Fibroblast of lung (primary cell): ENCODE results near the gene MYCBP.
"Not testable (repeated sequence)": the region's sequence is repeated elsewhere in the genome, so short reads cannot be mapped to it uniquely, and the experiment has no call there.

Source experiments
- CTCF ChIP-seq, 2 donors: IDR thresholded peaks in 1 of 2; conservative IDR thresholded peaks in 1 of 2; 1 replicate in 1 of 2; 2 replicates in 1 of 2; pipeline ENCODE4 v1.5.1; 2011 to 2012; ENCODE audit warnings: low read length in 2 of 2, control low read depth in 1 of 2, inconsistent platforms in 1 of 2, low read depth in 1 of 2, mild to moderate bottlenecking in 1 of 2
- EZH2 ChIP-seq: IDR thresholded peaks from 2 replicates; pipeline ENCODE4 v1.5.1; 2012; ENCODE audit warnings: low read length, control low read depth, mild to moderate bottlenecking; ENCODE audit errors: missing control alignments

GRCh38 chr1:38914908-38915307 is 41.8 kb upstream of the MYCBP start:
- not testable (repeated sequence) for TF ChIP-seq CTCF (conservative IDR thresholded peaks at IDR 0.05 in 1 of 2, IDR thresholded peaks at IDR 0.05 in 1 of 2; ENCODE audit: low read depth in 1 of 2, low read length in 2 of 2); EZH2
